Activated naive CD8-positive, alpha-beta T cell treated with anti-CD3 and anti-CD28 coated beads, Interleukin-2, amount 50 U/mL, for 24 hours (primary cell): ENCODE data around the gene CCDC117.
"Not testable (repeated sequence)": the region's sequence is repeated elsewhere in the genome, so short reads cannot be mapped to it uniquely, and the experiment has no call there.

Source experiments
- ATAC-seq: fragments of 150-1000 bp; cut with Tn5 transposase; one replicate; pipeline ENCODE4 v1.10.0; 2021
- DNase-seq: peaks from one replicate; pipeline ENCODE4 v3.0.0; 2021
- H3K27ac Mint-ChIP-seq: one replicate; pipeline ENCODE4 v1.8.0; 2021; ENCODE audit warnings: mild to moderate bottlenecking, mixed read lengths
- H3K27me3 Mint-ChIP-seq: one replicate; pipeline ENCODE4 v1.8.0; 2021; ENCODE audit warnings: mixed read lengths
- H3K36me3 Mint-ChIP-seq: one replicate; pipeline ENCODE4 v1.8.0; 2021; ENCODE audit warnings: low read depth, mixed read lengths
- H3K4me1 Mint-ChIP-seq: one replicate; pipeline ENCODE4 v1.8.0; 2021; ENCODE audit warnings: mixed read lengths
- H3K4me3 Mint-ChIP-seq: one replicate; pipeline ENCODE4 v1.8.0; 2021; ENCODE audit warnings: mild to moderate bottlenecking, moderate library complexity, mixed read lengths
- H3K9me3 Mint-ChIP-seq: one replicate; pipeline ENCODE4 v1.8.0; 2021; ENCODE audit warnings: mixed read lengths

Gene CCDC117

DNA sequence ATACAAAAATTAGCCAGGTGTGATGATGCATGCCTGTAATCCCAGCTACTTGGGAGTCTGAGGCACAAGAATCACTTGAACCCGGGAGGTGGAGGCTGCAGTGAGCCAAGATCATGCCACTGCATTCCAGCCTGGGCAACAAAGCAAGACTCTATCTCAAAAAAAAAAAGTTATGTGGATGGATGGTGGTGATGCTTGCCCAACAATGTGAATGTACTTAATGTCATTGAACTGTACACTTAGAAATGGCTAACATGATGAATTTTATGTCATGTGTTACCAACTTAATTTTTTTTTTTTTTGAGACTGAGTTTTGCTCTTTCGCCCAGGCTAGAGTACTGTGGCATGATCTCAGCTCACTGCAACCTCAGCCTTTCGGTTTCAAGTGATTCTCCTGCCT is 18.0 kb upstream of the CCDC117 start:
- H3K9me3 Mint-ChIP-seq, H3K4me1 Mint-ChIP-seq, H3K27ac Mint-ChIP-seq, DNase-seq, ATAC-seq, H3K27me3 Mint-ChIP-seq, H3K4me3 Mint-ChIP-seq: not testable (repeated sequence)
- peaks cover 10% of the 10 kb centered on the region for H3K36me3 Mint-ChIP-seq

- ATAC-seq, result no peak
- no peak overlapping the region for H3K4me3 Mint-ChIP-seq
Observed at GRCh38 chr22:28759861-28760560, 12.5 kb upstream of the CCDC117 start.

GRCh38 chr22:28761449-28761755 is 11.1 kb upstream of the CCDC117 start:
- ATAC-seq (no peak), DNase-seq (no peak)
- H3K4me1 Mint-ChIP-seq, result peaks cover 2% of the 10 kb centered on the region
- no peaks in the 10 kb centered on the region for H3K9me3 Mint-ChIP-seq
- H3K27ac Mint-ChIP-seq, result no peak overlapping the region
- H3K36me3 Mint-ChIP-seq, result no peaks in the 10 kb centered on the region
- H3K4me3 Mint-ChIP-seq, result no peak overlapping the region
- H3K27me3 Mint-ChIP-seq, result no peaks in the 10 kb centered on the region

More at GRCh38 chr22:28759861-28760560, 12.5 kb upstream of the CCDC117 start:
- DNase-seq, result no peak
- Mint-ChIP-seq H3K27me3 (no peaks in the 10 kb centered on the region), H3K27ac (no peak overlapping the region), H3K9me3 (no peaks in the 10 kb centered on the region), H3K36me3 (no peaks in the 10 kb centered on the region), H3K4me1 (peaks cover 2% of the 10 kb centered on the region)

- H3K36me3 Mint-ChIP-seq, DNase-seq, ATAC-seq, H3K4me1 Mint-ChIP-seq, H3K27me3 Mint-ChIP-seq, H3K27ac Mint-ChIP-seq, H3K4me3 Mint-ChIP-seq, H3K9me3 Mint-ChIP-seq: not testable (repeated sequence)
Observed at GRCh38 chr22:28762000-28762399, 10.5 kb upstream of the CCDC117 start.

DNA sequence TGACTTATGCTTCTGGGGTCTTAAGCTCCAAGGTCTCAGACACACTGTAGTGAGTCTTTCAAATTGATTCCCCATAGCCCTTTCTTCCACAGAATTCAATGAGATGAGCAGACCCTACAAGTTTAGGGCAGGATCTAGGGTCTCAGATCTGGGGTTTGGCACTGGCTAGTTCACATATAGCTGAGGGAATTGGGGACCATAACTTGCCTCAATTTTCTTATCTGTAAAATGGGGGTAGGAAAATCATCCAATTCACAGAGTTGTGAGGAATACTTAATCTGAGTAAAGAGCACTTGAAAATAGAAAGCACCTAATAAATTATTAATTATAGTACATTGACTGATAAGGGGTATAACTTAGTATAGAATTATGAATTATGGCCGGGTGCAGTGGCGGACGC is 5.9 kb upstream of the CCDC117 start:
- no peak overlapping the region for H3K27ac Mint-ChIP-seq
- no peaks in the 10 kb centered on the region for H3K36me3 Mint-ChIP-seq
- no peak overlapping the region for H3K4me3 Mint-ChIP-seq
- H3K4me1 Mint-ChIP-seq, result no peaks in the 10 kb centered on the region
- DNase-seq (no peak), ATAC-seq (no peak)
- no peaks in the 10 kb centered on the region for H3K27me3 Mint-ChIP-seq
- H3K9me3 Mint-ChIP-seq, result no peaks in the 10 kb centered on the region

GRCh38 chr22:28768701-28769393 is 3.6 kb upstream of the CCDC117 start:
- H3K27ac Mint-ChIP-seq, result no peak overlapping the region
- ATAC-seq, result no peak
- H3K4me1 Mint-ChIP-seq, result peaks cover 9% of the 10 kb centered on the region
- H3K4me3 Mint-ChIP-seq, result no peak overlapping the region
- no peaks in the 10 kb centered on the region for H3K27me3 Mint-ChIP-seq
- peaks cover 6% of the 10 kb centered on the region for H3K36me3 Mint-ChIP-seq
- H3K9me3 Mint-ChIP-seq, result no peaks in the 10 kb centered on the region
- DNase-seq, result no peak

DNA sequence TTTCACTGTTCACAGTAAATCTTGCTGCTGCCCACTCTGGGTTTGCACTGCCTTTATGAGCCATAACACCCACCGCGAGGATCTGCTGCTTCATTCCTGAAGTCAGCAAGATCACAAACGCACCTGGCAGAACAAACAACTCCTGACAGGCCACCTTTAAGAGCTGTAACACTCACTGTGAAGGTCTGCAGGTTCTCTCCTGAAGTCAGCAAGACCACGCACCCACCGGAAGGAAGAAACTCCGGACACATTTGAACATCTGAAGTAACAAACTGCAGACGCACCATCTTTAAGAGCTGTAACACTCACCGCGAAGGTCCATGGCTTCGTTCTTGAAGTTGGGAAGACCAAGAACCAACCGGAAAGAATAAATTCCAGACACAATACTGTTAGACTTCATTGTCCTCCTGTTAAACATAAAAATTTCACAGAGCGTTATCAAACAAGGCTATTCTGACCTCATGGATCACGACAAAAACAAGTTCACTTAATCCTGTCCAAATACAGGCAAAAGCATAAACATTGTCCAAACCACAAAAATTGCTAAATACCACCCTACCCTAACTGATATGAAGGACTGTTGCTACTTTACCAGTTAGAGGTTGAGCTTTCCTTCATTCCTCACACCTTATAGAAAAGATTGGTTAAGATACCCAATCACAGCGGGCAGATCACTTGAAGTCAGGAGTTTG is 3.0 kb upstream of the CCDC117 start:
- Mint-ChIP-seq H3K36me3 (peaks cover 8% of the 10 kb centered on the region), H3K4me1 (peaks cover 15% of the 10 kb centered on the region), H3K4me3 (no peak overlapping the region), H3K27ac (no peak overlapping the region), H3K9me3 (no peaks in the 10 kb centered on the region), H3K27me3 (no peaks in the 10 kb centered on the region)
- ATAC-seq (no peak), DNase-seq (no peak)

- Mint-ChIP-seq H3K36me3 (peaks cover 18% of the 10 kb centered on the region), H3K9me3 (no peaks in the 10 kb centered on the region), H3K4me3 (no peak overlapping the region), H3K27ac (no peak overlapping the region), H3K27me3 (no peaks in the 10 kb centered on the region), H3K4me1 (peaks cover 26% of the 10 kb centered on the region)
- DNase-seq, result no peak
- no peak for ATAC-seq
Observed at GRCh38 chr22:28771195-28771791, 1.2 kb upstream of the CCDC117 start.

DNA sequence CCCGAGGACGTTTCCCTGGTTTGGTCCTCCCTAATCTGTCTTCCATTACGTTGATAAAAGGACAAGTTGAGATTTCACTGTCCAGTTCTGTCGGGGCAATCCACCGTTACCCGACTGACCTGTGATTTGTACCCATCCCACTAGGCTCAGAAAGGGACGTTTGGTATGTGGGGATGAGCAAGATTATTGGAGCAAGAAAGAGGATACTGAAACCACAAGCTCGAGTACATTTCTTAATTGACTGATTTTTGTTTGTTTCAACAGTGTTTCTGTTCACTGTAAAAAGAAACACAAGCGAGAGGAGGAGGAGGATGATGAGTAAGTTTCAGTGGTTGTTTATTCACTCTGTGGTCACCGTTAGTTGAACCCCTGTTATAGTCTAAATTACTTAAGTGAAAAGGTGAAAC is 969 bp downstream of the CCDC117 start:
- peak overlapping the region; percentile 98 for H3K4me3 Mint-ChIP-seq
- ATAC-seq (peak; percentile 55), DNase-seq (no peak)
- no peaks in the 10 kb centered on the region for H3K27me3 Mint-ChIP-seq
- H3K27ac Mint-ChIP-seq, result peak overlapping the region; percentile 98
- H3K9me3 Mint-ChIP-seq, result no peaks in the 10 kb centered on the region
- H3K4me1 Mint-ChIP-seq, result peaks cover 26% of the 10 kb centered on the region
- peaks cover 18% of the 10 kb centered on the region for H3K36me3 Mint-ChIP-seq

DNA sequence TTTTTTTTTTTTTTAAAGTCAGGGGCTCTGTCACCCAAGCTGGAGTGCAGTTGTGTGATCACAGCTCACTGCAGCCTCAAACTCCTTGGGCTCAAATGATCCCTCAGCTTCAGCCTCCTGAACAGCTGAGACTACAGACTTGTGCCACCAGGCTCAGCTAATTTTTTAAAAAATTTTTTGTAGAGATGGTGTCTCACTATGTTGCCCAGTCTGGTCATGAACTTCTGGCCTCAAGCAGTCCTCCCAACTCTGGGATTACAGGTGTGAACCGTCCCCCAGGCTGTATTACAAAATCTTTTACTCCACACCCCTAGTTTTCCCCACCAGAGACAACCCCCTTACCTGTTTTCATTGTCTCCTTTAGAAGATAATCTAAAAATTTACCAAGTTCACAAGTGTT is 1.9 kb downstream of the CCDC117 start:
- H3K27ac Mint-ChIP-seq, result peak overlapping the region; percentile 40
- DNase-seq (no peak), ATAC-seq (no peak)
- peaks cover 30% of the 10 kb centered on the region for H3K4me1 Mint-ChIP-seq
- H3K9me3 Mint-ChIP-seq, result no peaks in the 10 kb centered on the region
- H3K36me3 Mint-ChIP-seq, result peaks cover 18% of the 10 kb centered on the region
- peak overlapping the region; percentile 98 for H3K4me3 Mint-ChIP-seq
- no peaks in the 10 kb centered on the region for H3K27me3 Mint-ChIP-seq

DNA sequence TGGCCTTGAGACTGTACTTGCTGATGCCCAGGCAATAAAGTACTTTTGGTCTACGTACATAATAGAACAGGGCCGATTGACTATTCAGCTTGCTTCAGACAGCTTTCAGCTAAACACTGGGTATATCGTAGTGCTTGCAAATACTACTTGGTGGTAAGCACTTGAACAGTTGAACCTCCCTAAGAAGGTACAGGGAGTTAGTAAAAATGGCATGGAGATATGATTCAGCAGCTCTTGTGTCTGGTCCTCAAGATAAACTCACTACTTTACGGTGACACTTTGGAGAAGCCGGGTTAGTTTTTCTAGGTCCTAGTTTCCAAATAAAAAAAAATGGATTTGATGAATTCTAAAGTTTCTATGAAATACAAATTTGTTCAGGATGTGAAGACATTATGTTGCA is 7.3 kb downstream of the CCDC117 start:
- Mint-ChIP-seq H3K4me3 (no peak overlapping the region), H3K27me3 (no peaks in the 10 kb centered on the region), H3K9me3 (no peaks in the 10 kb centered on the region), H3K36me3 (peaks cover 24% of the 10 kb centered on the region), H3K27ac (no peak overlapping the region), H3K4me1 (peaks cover 13% of the 10 kb centered on the region)
- ATAC-seq (no peak), DNase-seq (no peak)

DNA sequence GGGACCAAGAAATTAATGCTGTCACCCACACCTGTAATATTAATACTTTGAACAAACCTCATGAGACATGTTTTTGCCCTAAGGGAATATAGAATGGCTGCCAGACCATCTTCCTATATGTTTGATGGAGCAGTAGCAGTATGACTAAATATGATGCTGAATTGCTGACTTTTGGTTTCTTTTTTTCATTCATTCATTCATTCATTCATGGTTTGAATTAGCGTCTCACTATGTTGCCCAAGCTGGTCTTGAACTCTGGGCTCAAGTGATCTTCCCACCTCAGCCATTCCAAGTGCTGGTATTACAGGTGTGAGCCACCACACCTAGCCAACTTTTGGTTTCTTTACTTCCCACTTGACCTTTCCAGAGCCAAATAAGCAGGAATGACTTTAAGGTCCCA is 7.8 kb downstream of the CCDC117 start:
- no peaks in the 10 kb centered on the region for H3K9me3 Mint-ChIP-seq
- H3K4me3 Mint-ChIP-seq, result no peak overlapping the region
- DNase-seq (no peak), ATAC-seq (no peak)
- H3K27ac Mint-ChIP-seq, result no peak overlapping the region
- H3K4me1 Mint-ChIP-seq, result peaks cover 11% of the 10 kb centered on the region
- H3K36me3 Mint-ChIP-seq, result peaks cover 25% of the 10 kb centered on the region
- no peaks in the 10 kb centered on the region for H3K27me3 Mint-ChIP-seq

GRCh38 chr22:28783786-28784671 is 11.5 kb downstream of the CCDC117 start:
- H3K9me3 Mint-ChIP-seq, result no peaks in the 10 kb centered on the region
- H3K4me3 Mint-ChIP-seq, result no peak overlapping the region
- peaks cover 31% of the 10 kb centered on the region for H3K36me3 Mint-ChIP-seq
- H3K27me3 Mint-ChIP-seq, result no peaks in the 10 kb centered on the region
- DNase-seq, result no peak
- ATAC-seq, result no peak
- peaks cover 6% of the 10 kb centered on the region for H3K4me1 Mint-ChIP-seq
- H3K27ac Mint-ChIP-seq, result no peak overlapping the region

GRCh38 chr22:28788601-28789000 is 16.1 kb downstream of the CCDC117 start:
- Mint-ChIP-seq H3K4me1 (peaks cover 27% of the 10 kb centered on the region), H3K36me3 (peaks cover 23% of the 10 kb centered on the region)

More at GRCh38 chr22:28788601-28789000, 16.1 kb downstream of the CCDC117 start:
- Mint-ChIP-seq H3K27me3 (no peaks in the 10 kb centered on the region), H3K4me3 (no peak overlapping the region), H3K27ac (peak overlapping the region; percentile 23), H3K9me3 (no peaks in the 10 kb centered on the region)
- DNase-seq (no peak), ATAC-seq (no peak)
